Aorta (tissue), 5 donors: Measurements from ENCODE around the gene CRKL. TPM values are rescaled to one million over a fixed set of nuclear protein-coding genes. Genes with fewer than 3 reads are reported as not detected.

Experiments
- ATAC-seq: fragments of 200-7000 bp; cut with Tn5 transposase; one replicate; pipeline ENCODE4 v1.9.1; 2022; ENCODE audit warnings: moderate library complexity; ENCODE audit not compliant: low FRiP score
- DNase-seq, 2 donors: peaks; one replicate each; pipeline ENCODE4 v3.0.0-alpha.2; 2020
- H3K27ac ChIP-seq, 2 donors: one replicate each; pipeline ENCODE4 v1.5.1; 2013; ENCODE audit warnings: low read length in 2 of 2, mild to moderate bottlenecking in 2 of 2, moderate library complexity in 2 of 2, control low read depth in 1 of 2, inconsistent platforms in 1 of 2, low read depth in 1 of 2
- H3K27me3 ChIP-seq, 2 donors: one replicate each; pipeline ENCODE4 v1.6.1; 2013; ENCODE audit warnings: control low read depth in 1 of 2, low read length in 1 of 2, mild to moderate bottlenecking in 1 of 2, moderate library complexity in 1 of 2; ENCODE audit not compliant: insufficient read depth in 2 of 2, control insufficient read depth in 1 of 2
- H3K36me3 ChIP-seq, 2 donors: one replicate each; pipeline ENCODE4 v1.6.1; 2013; ENCODE audit warnings: control low read depth in 1 of 2, low read length in 1 of 2, mild to moderate bottlenecking in 1 of 2; ENCODE audit not compliant: insufficient read depth in 2 of 2, control insufficient read depth in 1 of 2
- H3K4me1 ChIP-seq, 2 donors: one replicate each; pipeline ENCODE4 v1.6.1; 2013; ENCODE audit warnings: low read length in 2 of 2, control low read depth in 1 of 2, mild to moderate bottlenecking in 1 of 2, moderate library complexity in 1 of 2; ENCODE audit not compliant: insufficient read depth in 2 of 2, control insufficient read depth in 1 of 2
- H3K4me3 ChIP-seq, 2 donors: one replicate each; pipeline ENCODE4 v1.5.1; 2013; ENCODE audit warnings: low read length in 2 of 2, control low read depth in 1 of 2, mild to moderate bottlenecking in 1 of 2
- H3K9me3 ChIP-seq: one replicate; pipeline ENCODE4 v1.6.1; 2013; ENCODE audit warnings: mild to moderate bottlenecking, low read length; ENCODE audit not compliant: control insufficient read depth
- WGBS, 2 donors: extraction: QIAGEN DNeasy Blood & Tissue Kit; methylation state at CpG; one replicate each; pipeline ENCODE4 v1.1.7; 2013; 5-methylcytosine and 5-hydroxymethylcytosine counted together
- intact Hi-C, 2 donors: fragments of 100-400 bp; cut with DNase I; formaldehyde crosslinking; loops; one replicate each; pipeline versions ENCODE4 v1.14.2 to v1.15.0; 2022
- polyA plus RNA-seq, 2 donors: library from polyadenylated mRNA; stranded (reverse); fragments of 200-250 nt; gene quantifications; one replicate each; pipeline ENCODE4 v1.2.3, GENCODE V29; 2013
- total RNA-seq, 2 donors: library from RNA; stranded (reverse); fragmentation: NEBNext Ultra II Directional; extraction: Animal tissue kit (Norgen Biotek cat#: 25700); gene quantifications; one replicate each; pipeline ENCODE4 v1.2.1, GENCODE V29; 2021
- donor health status: healthy with polysubstance abuse.
- donor health status: Bipolar disorder and iron deficiency.
- donor health status: DM: no; HTN: no; CAD: no.
- donor health status: DM: no; HTN: no; CAD: no.
- donor health status: DM: yes; HTN: yes; CAD: no.

CRKL gene
- total and polyA plus RNA-seq, 4 donors, result 9.5 to 45.9 (median 25.3) TPM

DNA sequence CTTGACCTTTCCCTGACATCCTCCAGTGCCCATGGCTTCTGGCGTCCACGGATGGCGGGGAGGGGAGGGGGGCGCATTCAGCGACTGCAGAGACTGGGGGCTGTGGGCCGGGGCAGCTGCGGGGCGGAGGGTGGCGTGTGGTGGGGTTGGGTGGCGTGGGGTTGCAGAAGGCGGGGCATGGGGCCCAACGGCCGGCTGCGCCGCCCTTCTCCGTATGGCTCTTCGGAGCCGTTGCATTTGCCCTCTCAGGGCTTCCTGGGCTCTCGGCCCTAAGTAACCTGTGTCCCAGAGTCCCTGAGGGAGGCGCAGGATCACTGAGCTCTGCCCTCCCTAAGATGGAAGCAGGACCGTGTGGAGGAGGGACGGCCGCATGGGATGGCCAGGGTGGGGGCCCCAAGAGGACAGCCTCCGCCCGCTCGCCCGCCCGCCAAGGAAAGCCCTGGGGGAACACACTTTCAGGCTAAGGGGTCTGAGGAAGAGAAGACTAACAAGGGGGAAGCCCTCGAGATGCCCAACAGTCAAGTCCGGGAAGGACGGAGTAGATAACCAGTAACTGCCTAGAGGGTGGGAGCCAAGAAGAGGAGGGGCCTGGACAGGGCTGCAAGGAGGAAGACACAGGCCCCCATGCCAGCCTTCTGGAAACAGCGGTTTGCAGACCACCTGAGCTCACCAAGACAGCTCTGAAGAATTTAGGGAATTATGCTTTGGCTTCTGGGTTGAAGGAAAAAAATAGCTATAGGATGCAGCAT, 40.6 kb downstream of the CRKL start:
- Histone ChIP-seq H3K4me3 (peak overlapping the region; percentile 22 to 44), H3K9me3 (no peaks in the 10 kb centered on the region), H3K36me3 (no peaks in the 10 kb centered on the region), H3K27ac (no peak overlapping the region), H3K27me3 (no peaks in the 10 kb centered on the region), H3K4me1 (no peaks in the 10 kb centered on the region)
- ATAC-seq, result peak; percentile 68
- no peak for DNase-seq
- intact Hi-C loops, result no loop called here
- WGBS, 2 donors, result 1 to 2% methylated on average over 18 to 32 of the region's 32 CpGs

DNA sequence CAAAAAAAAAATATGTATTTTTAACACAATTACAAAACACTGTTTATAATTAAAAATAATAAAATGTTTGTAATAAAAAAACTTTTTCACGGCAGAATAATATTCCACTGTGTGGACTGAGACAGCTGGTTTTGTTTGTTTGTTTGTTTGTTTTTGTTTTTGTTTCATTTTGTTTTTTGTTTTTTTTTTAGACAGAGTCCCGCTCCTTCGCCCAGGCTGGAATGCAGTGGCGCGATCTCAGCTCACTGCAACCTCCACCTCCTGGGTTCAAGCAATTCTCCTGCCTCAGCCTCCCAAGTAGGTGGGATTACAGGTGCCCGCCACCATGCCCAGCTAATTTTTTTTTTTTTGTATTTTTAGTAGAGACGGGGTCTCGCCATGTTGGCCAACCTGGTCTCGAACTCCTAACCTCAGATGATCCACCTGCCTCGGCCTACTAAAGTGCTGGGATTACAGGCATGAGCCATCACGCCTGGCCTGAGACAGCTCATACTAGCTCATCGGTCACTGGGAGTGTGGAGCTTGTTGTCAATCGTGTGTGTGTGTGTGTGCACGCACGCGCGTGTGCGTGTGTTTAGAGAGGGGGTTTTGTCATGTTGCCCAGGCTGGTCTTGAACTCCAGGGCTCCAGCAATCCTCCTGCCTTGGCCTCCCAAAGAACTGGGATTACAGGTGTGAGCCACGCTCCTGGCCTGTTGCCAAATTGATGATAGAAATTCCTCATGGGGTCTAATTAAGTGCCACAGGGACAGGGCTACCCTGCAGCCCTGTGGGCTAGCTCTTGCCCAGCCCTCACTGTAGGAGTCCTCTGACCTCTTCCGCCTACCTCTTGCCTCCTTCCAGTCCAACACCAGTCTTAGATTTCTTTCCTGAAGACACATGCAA, 42.6 kb downstream of the CRKL start:
- intact Hi-C loops, result no loop called here
- Histone ChIP-seq H3K36me3 (no peaks in the 10 kb centered on the region), H3K27me3 (no peaks in the 10 kb centered on the region), H3K9me3 (no peaks in the 10 kb centered on the region), H3K4me1 (no peaks in the 10 kb centered on the region), H3K27ac (no peak overlapping the region), H3K4me3 (no peak overlapping the region)
- ATAC-seq (no peak), DNase-seq (no peak)
- WGBS, 2 donors, result 89 to 94% methylated on average over 20 of the region's 20 CpGs

DNA sequence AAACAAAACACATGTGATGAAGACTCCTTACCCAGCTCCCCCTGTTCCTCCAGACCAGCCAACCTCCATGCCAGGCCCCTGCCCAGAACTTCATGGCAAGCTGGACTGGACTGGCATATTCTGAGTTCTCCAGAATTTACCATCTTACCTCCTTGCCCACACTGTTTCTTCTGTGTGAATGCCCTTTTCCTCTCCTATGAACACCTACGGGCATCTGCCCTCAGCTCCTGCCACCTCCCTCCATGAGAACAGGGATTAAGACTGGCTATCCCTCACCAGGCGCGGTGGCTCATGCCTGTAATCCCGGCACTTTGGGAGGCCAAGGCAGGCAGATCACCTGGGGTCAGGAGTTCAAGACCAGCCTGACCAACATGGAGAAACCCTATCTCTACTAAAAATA, 43.4 kb downstream of the CRKL start:
- H3K36me3 ChIP-seq, result no peaks in the 10 kb centered on the region
- H3K4me3 ChIP-seq, result no peak overlapping the region
- H3K27me3 ChIP-seq, result no peaks in the 10 kb centered on the region
- ATAC-seq (no peak), DNase-seq (no peak)
- no peak overlapping the region for H3K27ac ChIP-seq
- intact Hi-C loops, result no loop called here
- 91 to 92% methylated on average over 4 of the region's 4 CpGs for WGBS, 2 donors
- H3K4me1 ChIP-seq, result no peaks in the 10 kb centered on the region
- no peaks in the 10 kb centered on the region for H3K9me3 ChIP-seq

DNA sequence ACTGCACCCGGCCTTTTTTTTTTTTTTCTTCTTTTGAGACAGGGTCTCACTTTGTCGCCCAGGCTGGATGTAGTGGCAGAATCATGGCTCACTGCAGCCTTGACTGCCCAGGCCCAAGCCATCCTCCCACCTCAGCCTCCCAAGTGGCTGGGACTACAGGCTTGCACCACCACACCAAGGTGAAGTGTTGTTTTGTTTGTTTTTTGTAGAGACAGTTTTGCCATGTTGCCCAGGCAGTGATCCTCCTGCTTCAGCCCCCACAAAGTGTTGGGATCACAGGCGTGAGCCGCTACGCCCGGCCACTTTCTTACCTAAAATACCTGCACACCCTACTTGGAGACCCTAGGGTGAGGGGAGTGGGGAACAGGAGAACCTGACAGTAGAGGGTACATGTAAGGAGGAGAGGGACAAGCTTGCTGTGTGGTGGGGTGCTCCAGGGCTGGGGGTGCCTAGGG, 45.3 kb downstream of the CRKL start:
- H3K36me3 ChIP-seq, result no peaks in the 10 kb centered on the region
- H3K27ac ChIP-seq, result no peak overlapping the region
- H3K4me3 ChIP-seq, result no peak overlapping the region
- intact Hi-C loops, result no loop called here
- DNase-seq, result no peak
- no peaks in the 10 kb centered on the region for H3K27me3 ChIP-seq
- 93 to 97% methylated on average over 6 of the region's 6 CpGs for WGBS, 2 donors
- H3K4me1 ChIP-seq, result no peaks in the 10 kb centered on the region
- H3K9me3 ChIP-seq, result no peaks in the 10 kb centered on the region
- ATAC-seq, result no peak

DNA sequence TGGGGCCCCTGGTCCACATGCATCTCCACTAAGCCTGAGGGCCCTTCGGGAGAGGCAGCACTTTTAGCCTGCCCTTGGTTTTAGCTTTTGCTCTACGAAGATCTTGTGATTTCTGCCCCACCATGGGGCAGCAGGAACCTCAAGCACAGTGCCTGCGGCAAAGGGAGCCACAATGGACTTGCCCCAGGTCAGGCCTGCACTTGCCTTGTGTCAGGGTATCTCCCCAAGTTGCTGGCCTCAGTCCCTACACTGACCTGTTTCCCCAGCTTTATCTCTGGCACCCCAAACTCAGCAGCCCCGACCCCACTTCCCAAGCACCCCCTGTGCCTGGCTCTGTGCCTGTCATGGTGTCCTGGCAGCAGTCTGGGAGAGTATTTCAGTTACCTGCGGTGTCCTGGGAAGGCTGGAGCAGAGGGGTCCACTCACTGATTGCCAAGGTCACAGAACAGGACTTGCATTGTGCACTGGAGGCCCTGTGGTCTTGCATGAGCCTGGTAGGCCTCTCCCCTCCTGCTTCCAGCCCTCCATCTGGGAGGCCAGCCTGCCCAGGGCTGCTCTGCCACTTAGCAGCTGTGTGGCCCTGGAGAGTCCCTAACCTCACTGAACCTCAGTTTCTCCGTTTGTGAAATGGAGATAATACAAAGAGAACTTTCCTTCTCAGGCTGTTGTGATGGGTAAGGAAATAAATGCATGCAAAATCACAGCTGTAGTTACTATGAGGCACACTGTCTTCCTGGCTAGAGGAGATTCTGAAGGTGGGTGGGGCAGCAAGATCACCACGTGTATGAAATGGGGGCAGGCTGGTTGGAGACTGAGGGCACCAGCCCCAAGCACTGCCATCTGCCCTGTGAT, 46.2 kb downstream of the CRKL start:
- DNase-seq (no peak), ATAC-seq (no peak)
- no peaks in the 10 kb centered on the region for H3K9me3 ChIP-seq
- WGBS, 2 donors, result 77 to 87% methylated on average over 7 of the region's 7 CpGs
- H3K36me3 ChIP-seq, result no peaks in the 10 kb centered on the region
- H3K4me3 ChIP-seq, result no peak overlapping the region
- intact Hi-C loops, result no loop called here
- no peaks in the 10 kb centered on the region for H3K4me1 ChIP-seq
- no peak overlapping the region for H3K27ac ChIP-seq
- H3K27me3 ChIP-seq, result no peaks in the 10 kb centered on the region

DNA sequence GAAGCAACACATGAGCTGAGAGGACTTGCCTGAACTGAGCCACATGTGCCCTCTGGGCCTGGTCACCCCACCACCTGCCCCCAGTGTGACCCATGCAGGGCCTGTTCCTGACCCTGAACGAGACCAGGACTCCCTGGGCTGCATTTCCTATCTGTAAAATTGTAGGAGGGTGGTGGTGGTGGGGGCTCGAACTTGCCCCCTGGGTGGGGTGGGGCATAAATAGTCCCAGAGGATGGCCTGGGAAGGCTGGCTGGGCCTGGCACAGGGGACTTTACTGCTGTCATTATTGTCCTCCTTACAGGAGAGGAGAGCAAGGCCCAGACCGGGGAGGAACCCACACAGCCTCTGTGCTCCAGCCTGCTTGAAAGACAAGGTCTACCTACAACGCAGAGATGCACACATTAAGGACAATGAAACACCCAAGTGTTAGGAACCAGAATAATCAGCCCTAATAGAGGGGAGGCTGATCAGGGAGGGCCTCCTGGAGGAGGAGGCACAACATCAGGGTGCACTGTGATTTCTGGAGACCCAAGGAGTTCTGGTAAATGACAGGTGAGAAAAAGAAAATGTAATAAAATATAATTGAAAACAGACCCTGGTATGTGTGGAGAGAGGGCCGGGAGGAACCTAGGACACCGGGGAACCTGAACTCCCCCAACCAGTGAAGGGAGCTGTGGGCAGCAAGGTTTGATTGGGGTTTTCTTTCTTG, 47.0 kb downstream of the CRKL start:
- intact Hi-C loops, result no loop called here
- WGBS, 2 donors, result 66 to 69% methylated on average over 6 of the region's 6 CpGs
- no peaks in the 10 kb centered on the region for H3K36me3 ChIP-seq

DNA sequence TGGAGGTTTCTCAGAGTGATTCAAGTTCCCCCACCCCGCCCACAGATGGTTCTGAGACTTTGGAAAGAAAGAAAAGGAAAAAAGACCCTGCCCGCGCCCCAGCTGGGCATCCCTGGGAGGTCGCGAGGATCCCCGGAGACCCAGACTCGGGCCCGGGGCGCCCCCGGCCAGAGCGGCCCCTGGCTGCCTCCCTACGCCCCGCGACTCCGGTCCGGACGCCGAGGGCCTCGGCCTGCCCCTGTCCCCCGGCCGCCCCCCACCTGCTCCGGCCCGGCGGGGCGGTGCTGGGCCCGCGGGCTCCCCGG, 47.5 kb downstream of the CRKL start:
- no peak for DNase-seq
- WGBS, 2 donors, result 2 to 4% methylated on average over 19 to 28 of the region's 28 CpGs
- no peak for ATAC-seq
- no peak overlapping the region for H3K27ac ChIP-seq
- H3K27me3 ChIP-seq, result no peaks in the 10 kb centered on the region
- no peaks in the 10 kb centered on the region for H3K9me3 ChIP-seq
- intact Hi-C loops, result no loop called here
- H3K4me3 ChIP-seq, result no peak overlapping the region
- H3K4me1 ChIP-seq, result no peaks in the 10 kb centered on the region
- no peaks in the 10 kb centered on the region for H3K36me3 ChIP-seq

More for the DNA sequence above, 47.0 kb downstream of the CRKL start:
- no peak for ATAC-seq
- Histone ChIP-seq H3K9me3 (no peaks in the 10 kb centered on the region), H3K4me1 (no peaks in the 10 kb centered on the region), H3K27ac (no peak overlapping the region), H3K4me3 (no peak overlapping the region), H3K27me3 (no peaks in the 10 kb centered on the region)
- DNase-seq, result no peak
